GM19468 (cell line): ENCODE data around the gene NYAP1.
"Not testable (repeated sequence)": the region's sequence is repeated elsewhere in the genome, so short reads cannot be mapped to it uniquely, and the experiment has no call there.

Experiments used
- ATAC-seq: cut with Tn5 transposase; IDR thresholded peaks from one replicate; pipeline ENCODE4 v1.9.1; 2021; ENCODE audit warnings: mild to moderate bottlenecking, moderate library complexity, moderate number of reproducible peaks; ENCODE audit not compliant: unreplicated experiment; ENCODE audit errors: extremely low read depth

The NYAP1 gene

DNA sequence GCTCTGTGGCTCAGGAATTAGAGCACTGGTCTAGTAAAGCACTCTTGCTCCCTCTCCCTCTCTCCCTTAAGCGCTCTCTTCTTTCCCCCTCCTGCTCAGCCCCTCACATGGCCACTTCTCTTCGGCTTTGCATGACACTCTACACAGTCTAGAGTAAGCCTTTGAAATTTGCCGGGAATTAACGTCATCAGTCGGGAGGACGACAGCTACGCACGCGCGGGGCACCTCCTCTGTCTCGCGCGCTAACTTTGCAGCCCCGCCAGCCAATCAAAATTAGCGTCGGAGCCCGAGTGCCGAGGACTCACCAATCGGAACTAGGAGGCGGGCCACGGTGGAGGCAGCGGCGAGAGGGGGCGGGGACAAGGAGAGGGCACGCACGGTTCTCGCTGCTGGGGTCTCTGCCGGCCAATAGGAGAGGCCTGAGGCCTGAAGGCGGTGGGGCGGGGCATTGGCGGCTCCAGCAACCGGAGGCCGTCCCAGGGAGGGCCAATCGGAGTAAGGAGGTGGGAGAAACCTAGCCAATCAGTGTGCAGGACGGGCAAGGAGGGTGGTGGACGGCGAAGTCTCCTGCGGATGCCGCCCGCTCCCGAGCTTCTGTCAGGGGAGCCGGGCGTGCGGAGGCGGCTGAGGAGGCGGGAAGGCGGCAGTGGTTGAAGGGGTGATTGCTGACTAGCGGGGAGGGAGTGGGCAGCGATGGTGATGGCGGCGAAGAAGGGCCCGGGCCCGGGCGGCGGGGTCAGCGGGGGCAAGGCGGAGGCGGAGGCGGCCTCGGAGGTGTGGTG lies 55.1 kb downstream of the NYAP1 start, which contains the start of gene AGFG2:
AGFG2 (plus strand) TSS at position 550 of the 782 bp plus-strand sequence; CDS start at position 694, 144 bp downstream.
- ATAC-seq, result peak; percentile 92

GRCh38 chr7:100539436-100540006 lies 55.8 kb downstream of the NYAP1 start:
- ATAC-seq, result no peak

GRCh38 chr7:100540073-100540723 lies 56.5 kb downstream of the NYAP1 start:
- ATAC-seq, result no peak

DNA sequence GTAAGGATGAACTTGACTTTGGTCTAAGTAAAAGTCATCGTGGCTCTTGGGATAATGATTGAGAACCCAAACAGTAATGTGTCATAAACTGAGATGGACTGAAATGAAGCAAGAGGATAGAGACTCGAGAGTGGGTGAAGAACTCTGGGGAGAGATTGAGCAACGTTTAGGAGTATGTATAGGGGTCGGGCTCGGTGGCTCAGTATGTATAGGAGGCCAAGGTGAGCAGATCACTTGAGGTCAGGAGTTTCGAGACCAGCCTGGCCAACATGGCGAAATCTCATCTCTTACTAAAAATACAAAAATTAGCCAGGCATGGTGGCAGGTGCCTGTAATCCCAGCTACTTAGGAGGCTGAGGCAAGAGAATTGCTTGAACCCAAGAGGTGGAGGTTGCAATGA lies 57.6 kb downstream of the NYAP1 start:
- not testable (repeated sequence) for ATAC-seq

- ATAC-seq, result no peak
Observed at GRCh38 chr7:100543586-100543985, 59.9 kb downstream of the NYAP1 start.

GRCh38 chr7:100544386-100544785 lies 60.7 kb downstream of the NYAP1 start:
- ATAC-seq, result no peak
